ENCODE results near the gene POU2AF2.
"Not testable (repeated sequence)": the region's sequence is repeated elsewhere in the genome, so short reads cannot be mapped to it uniquely, and the experiment has no call there.

Gene POU2AF2

GRCh38 chr11:111245425-111245824 lies at the start of gene POU2AF2:
Gene POU2AF2, plus strand, starts transcription at chr11:111245725. Its CDS starts 129 bp downstream, at chr11:111245854.
- DNase-seq, result no peak

- DNase-seq, result no peak
Observed at GRCh38 chr11:111200010-111200534, 45.5 kb upstream of the POU2AF2 start.

GRCh38 chr11:111204211-111204610 lies 41.3 kb upstream of the POU2AF2 start:
- DNase-seq, result no peak

GRCh38 chr11:111205632-111206385 lies 39.7 kb upstream of the POU2AF2 start:
- DNase-seq, result no peak

- DNase-seq, result no peak
Observed at GRCh38 chr11:111206472-111206871, 39.1 kb upstream of the POU2AF2 start.

GRCh38 chr11:111207213-111207612 lies 38.3 kb upstream of the POU2AF2 start:
- no peak for DNase-seq

- no peak for DNase-seq
Observed at GRCh38 chr11:111209543-111210355, 35.8 kb upstream of the POU2AF2 start.

GRCh38 chr11:111213256-111213655 lies 32.3 kb upstream of the POU2AF2 start:
- DNase-seq, result no peak

GRCh38 chr11:111220721-111221120 lies 24.8 kb upstream of the POU2AF2 start:
- DNase-seq, result no peak

- DNase-seq, result no peak
Observed at GRCh38 chr11:111221208-111221607, 24.3 kb upstream of the POU2AF2 start.

- not testable (repeated sequence) for DNase-seq
Observed at GRCh38 chr11:111221936-111222335, 23.6 kb upstream of the POU2AF2 start.

- not testable (repeated sequence) for DNase-seq
Observed at GRCh38 chr11:111222821-111223455, 22.6 kb upstream of the POU2AF2 start.

- no peak for DNase-seq
Observed at GRCh38 chr11:111225881-111226280, 19.6 kb upstream of the POU2AF2 start.

GRCh38 chr11:111229604-111230003 lies 15.9 kb upstream of the POU2AF2 start:
- no peak for DNase-seq

GRCh38 chr11:111230122-111230465 lies 15.4 kb upstream of the POU2AF2 start:
- DNase-seq, result no peak

- DNase-seq, result no peak
Observed at GRCh38 chr11:111231836-111232235, 13.7 kb upstream of the POU2AF2 start.

- DNase-seq, result no peak
Observed at GRCh38 chr11:111236383-111236782, 9.1 kb upstream of the POU2AF2 start.

- DNase-seq, result no peak
Observed at GRCh38 chr11:111237926-111238325, 7.6 kb upstream of the POU2AF2 start.

GRCh38 chr11:111246956-111247355 lies 1.4 kb downstream of the POU2AF2 start:
- no peak for DNase-seq

- DNase-seq, result no peak
Observed at GRCh38 chr11:111250936-111251335, 5.4 kb downstream of the POU2AF2 start.

GRCh38 chr11:111253131-111253530 lies 7.6 kb downstream of the POU2AF2 start:
- DNase-seq, result no peak

- no peak for DNase-seq
Observed at GRCh38 chr11:111253630-111254029, 8.1 kb downstream of the POU2AF2 start.

- no peak for DNase-seq
Observed at GRCh38 chr11:111258046-111258445, 12.5 kb downstream of the POU2AF2 start.

GRCh38 chr11:111259896-111260295 lies 14.4 kb downstream of the POU2AF2 start:
- DNase-seq, result no peak
